K562 (cell line): Measurements from ENCODE around the gene EXOC2. TPM values are rescaled to one million over a fixed set of nuclear protein-coding genes. Genes with fewer than 3 reads are reported as not detected.

Source experiments
- MITF ChIP-seq: IDR thresholded peaks from 2 replicates; pipeline ENCODE4 v1.6.1; 2014; ENCODE audit warnings: antibody characterized with exemption
- PCBP1 ChIP-seq: fragments of 200-400 bp; formaldehyde crosslinking; IDR thresholded peaks from 2 replicates; pipeline ENCODE4 v1.6.1; 2018; ENCODE audit warnings: mild to moderate bottlenecking, low read depth, low read length; ENCODE audit not compliant: poor library complexity, severe bottlenecking
- PPARD ChIP-seq: fragments of 250-450 bp; sonication (Bioruptor Pico); IDR thresholded peaks from 2 replicates; pipeline ENCODE4 v1.8.0; 2022; ENCODE audit warnings: inconsistent platforms, mild to moderate bottlenecking, moderate library complexity
- ZNF140 ChIP-seq: fragments of 250-450 bp; sonication (Bioruptor Pico); IDR thresholded peaks from 2 replicates; pipeline ENCODE4 v1.8.0; 2021; ENCODE audit warnings: moderate library complexity, mild to moderate bottlenecking, inconsistent platforms
- polyA plus RNA-seq, 8 experiments: library from polyadenylated mRNA; depleted of rRNA in 4 of 8; stranded (reverse) in 5 of 8; unstranded in 3 of 8; fragments of >200 nt; fragmentation: Nextera tagmentation in 2 of 8; fragmentation: Illumina TruSeq in 1 of 8; extraction: Ambion mirVana in 2 of 8; extraction: Trizol in 1 of 8; gene quantifications; 2 replicates each; pipeline versions ENCODE4 v1.2.1 to v1.2.3, GENCODE V29; 2011 to 2014; ENCODE audit warnings: inconsistent platforms in 1 of 8, missing spikeins in 1 of 8
- total RNA-seq, 7 experiments: library from RNA; depleted of rRNA in 6 of 7; stranded (reverse); fragments of >200 nt in 6 of 7; fragmentation: Illumina TruSeq in 2 of 7; extraction: Trizol in 2 of 7; gene quantifications; 2 replicates each; pipeline versions ENCODE4 v1.2.1 to v1.2.3, GENCODE V29; 2011 to 2021; ENCODE audit warnings: low replicate concordance in 1 of 7
- TF ChIP-seq, protein P1 (sequence below), 2 experiments: fragments of 450-650 bp in 1 of 2; sonication (generic) in 1 of 2; formaldehyde crosslinking in 1 of 2; IDR thresholded peaks; 2 replicates each; pipeline versions ENCODE4 v1.7.1 to v1.9.0; 2016 to 2022; ENCODE audit warnings: inconsistent platforms in 1 of 2, mild to moderate bottlenecking in 1 of 2, missing genetic modification reagents in 1 of 2
- TF ChIP-seq, protein P2 (sequence below): fragments of 250-450 bp; sonication (Bioruptor Pico); IDR thresholded peaks from 2 replicates; pipeline ENCODE4 v1.5.0; 2022; ENCODE audit warnings: mild to moderate bottlenecking

The EXOC2 gene
- total and polyA plus RNA-seq, 9 of the 15 experiments (the other 6 are each of a cell fraction or from before 2014, with no cell fraction given): 12.2 to 30.2 (median 24.2) TPM

DNA sequence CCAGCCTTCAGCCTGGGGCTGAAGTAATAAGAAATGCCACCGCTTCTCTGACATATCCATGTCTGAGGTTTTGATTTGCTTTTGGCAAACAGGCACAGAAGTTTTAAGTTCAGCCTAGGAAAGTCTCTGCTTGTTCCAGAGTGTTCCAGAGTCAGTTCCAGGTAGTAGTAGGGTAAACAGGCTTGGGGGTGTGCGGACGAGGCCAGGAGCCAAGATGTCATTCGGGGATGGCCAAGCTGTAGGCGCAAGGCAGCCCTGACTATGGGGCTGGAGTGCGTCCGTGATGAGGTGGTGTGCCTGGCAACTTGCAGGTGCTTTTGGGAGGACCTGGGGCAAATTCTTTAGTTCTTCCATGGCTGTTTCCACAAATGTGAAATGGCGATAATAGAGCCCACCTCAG, 241.1 kb downstream of the EXOC2 start (continued):
- TF ChIP-seq, protein P1, sequence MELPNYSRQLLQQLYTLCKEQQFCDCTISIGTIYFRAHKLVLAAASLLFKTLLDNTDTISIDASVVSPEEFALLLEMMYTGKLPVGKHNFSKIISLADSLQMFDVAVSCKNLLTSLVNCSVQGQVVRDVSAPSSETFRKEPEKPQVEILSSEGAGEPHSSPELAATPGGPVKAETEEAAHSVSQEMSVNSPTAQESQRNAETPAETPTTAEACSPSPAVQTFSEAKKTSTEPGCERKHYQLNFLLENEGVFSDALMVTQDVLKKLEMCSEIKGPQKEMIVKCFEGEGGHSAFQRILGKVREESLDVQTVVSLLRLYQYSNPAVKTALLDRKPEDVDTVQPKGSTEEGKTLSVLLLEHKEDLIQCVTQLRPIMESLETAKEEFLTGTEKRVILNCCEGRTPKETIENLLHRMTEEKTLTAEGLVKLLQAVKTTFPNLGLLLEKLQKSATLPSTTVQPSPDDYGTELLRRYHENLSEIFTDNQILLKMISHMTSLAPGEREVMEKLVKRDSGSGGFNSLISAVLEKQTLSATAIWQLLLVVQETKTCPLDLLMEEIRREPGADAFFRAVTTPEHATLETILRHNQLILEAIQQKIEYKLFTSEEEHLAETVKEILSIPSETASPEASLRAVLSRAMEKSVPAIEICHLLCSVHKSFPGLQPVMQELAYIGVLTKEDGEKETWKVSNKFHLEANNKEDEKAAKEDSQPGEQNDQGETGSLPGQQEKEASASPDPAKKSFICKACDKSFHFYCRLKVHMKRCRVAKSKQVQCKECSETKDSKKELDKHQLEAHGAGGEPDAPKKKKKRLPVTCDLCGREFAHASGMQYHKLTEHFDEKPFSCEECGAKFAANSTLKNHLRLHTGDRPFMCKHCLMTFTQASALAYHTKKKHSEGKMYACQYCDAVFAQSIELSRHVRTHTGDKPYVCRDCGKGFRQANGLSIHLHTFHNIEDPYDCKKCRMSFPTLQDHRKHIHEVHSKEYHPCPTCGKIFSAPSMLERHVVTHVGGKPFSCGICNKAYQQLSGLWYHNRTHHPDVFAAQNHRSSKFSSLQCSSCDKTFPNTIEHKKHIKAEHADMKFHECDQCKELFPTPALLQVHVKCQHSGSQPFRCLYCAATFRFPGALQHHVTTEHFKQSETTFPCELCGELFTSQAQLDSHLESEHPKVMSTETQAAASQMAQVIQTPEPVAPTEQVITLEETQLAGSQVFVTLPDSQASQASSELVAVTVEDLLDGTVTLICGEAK (IDR thresholded peaks at IDR 0.05): no peak
- TF ChIP-seq, protein P1 (CRISPR knock-in tag; IDR thresholded peaks at IDR 0.05): no peak
- TF ChIP-seq PPARD (CRISPR knock-in tag) (no peak), ZNF140 (CRISPR knock-in tag) (no peak), PCBP1 (no peak), MITF (no peak)
- TF ChIP-seq, protein P2, sequence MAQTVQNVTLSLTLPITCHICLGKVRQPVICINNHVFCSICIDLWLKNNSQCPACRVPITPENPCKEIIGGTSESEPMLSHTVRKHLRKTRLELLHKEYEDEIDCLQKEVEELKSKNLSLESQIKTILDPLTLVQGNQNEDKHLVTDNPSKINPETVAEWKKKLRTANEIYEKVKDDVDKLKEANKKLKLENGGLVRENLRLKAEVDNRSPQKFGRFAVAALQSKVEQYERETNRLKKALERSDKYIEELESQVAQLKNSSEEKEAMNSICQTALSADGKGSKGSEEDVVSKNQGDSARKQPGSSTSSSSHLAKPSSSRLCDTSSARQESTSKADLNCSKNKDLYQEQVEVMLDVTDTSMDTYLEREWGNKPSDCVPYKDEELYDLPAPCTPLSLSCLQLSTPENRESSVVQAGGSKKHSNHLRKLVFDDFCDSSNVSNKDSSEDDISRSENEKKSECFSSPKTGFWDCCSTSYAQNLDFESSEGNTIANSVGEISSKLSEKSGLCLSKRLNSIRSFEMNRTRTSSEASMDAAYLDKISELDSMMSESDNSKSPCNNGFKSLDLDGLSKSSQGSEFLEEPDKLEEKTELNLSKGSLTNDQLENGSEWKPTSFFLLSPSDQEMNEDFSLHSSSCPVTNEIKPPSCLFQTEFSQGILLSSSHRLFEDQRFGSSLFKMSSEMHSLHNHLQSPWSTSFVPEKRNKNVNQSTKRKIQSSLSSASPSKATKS (CRISPR knock-in tag): no peak
